HFFc6 (cell line): ENCODE data around the gene RHEB. TPM values are rescaled to one million over a fixed set of nuclear protein-coding genes. Genes with fewer than 3 reads are reported as not detected.

ENCODE experiments used
- DNase-seq: peaks from one replicate; pipeline ENCODE4 v3.0.0-alpha.2; 2018
- H3K27ac Mint-ChIP-seq: 2 replicates; pipeline ENCODE4 v1.8.0; 2020; ENCODE audit warnings: mild to moderate bottlenecking, mixed read lengths
- H3K27me3 Mint-ChIP-seq: 2 replicates; pipeline ENCODE4 v1.8.0; 2021; ENCODE audit warnings: mild to moderate bottlenecking, moderate library complexity, mixed read lengths; ENCODE audit not compliant: insufficient read depth
- H3K36me3 Mint-ChIP-seq: 2 replicates; pipeline ENCODE4 v1.8.0; 2021; ENCODE audit warnings: low read depth, mixed read lengths
- H3K4me1 Mint-ChIP-seq: 2 replicates; pipeline ENCODE4 v1.8.0; 2020; ENCODE audit warnings: low read depth, mixed read lengths
- H3K4me3 Mint-ChIP-seq: 2 replicates; pipeline ENCODE4 v1.8.0; 2020; ENCODE audit warnings: mild to moderate bottlenecking, moderate library complexity, mixed read lengths
- H3K9me3 Mint-ChIP-seq: 2 replicates; pipeline ENCODE4 v1.8.0; 2020; ENCODE audit warnings: mild to moderate bottlenecking, mixed read lengths
- CTCF ChIP-seq: fragments of 200-600 bp; sonication (generic); IDR thresholded peaks from 2 replicates; pipeline ENCODE4 v1.5.0; 2021; ENCODE audit warnings: antibody characterized with exemption, mild to moderate bottlenecking
- total RNA-seq, 6 experiments: library from RNA; stranded (reverse); fragmentation: NEBNext Ultra II Directional; extraction: Animal tissue kit (Norgen Biotek cat#: 25700); gene quantifications; 2 replicates in 1 of 6; 3 replicates in 5 of 6; pipeline ENCODE4 v1.2.3, GENCODE V29; 2021

RHEB gene
- total RNA-seq, 6 experiments from 2014 or later, result 104 to 122 (median 118) TPM

DNA sequence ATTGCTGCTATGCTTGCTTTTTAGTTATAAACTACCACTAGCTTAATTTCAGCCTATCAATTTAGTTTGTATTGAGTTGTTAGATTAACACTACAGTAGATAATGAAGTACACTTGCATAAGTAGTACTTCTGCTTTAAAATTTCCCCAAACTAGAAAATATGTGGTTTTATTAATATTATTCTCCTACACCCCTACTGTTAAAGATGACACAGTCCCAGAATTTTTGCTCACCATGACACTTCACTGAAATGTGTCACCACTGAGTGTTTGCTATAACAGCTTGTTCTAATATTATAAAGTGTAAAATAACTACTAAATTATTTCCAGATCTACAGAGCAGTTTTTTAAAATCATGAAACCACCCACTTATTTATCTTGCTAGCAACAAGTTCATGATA, 31.6 kb downstream of the RHEB start:
- Mint-ChIP-seq H3K4me1 (peaks cover 75% of the 10 kb centered on the region), H3K9me3 (no peaks in the 10 kb centered on the region), H3K4me3 (no peak overlapping the region), H3K27me3 (peaks cover 1% of the 10 kb centered on the region; the same call in 1 of the 2 replicates), H3K27ac (no peak overlapping the region), H3K36me3 (peaks cover 56% of the 10 kb centered on the region)
- no peak for DNase-seq
- TF ChIP-seq CTCF, result no peak

GRCh38 chr7:151487228-151487627, 32.5 kb downstream of the RHEB start:
- no peaks in the 10 kb centered on the region for H3K9me3 Mint-ChIP-seq
- peaks cover 62% of the 10 kb centered on the region for H3K36me3 Mint-ChIP-seq
- no peak for TF ChIP-seq CTCF
- H3K27ac Mint-ChIP-seq, result peak overlapping the region; percentile 57; the same call in 1 of the 2 replicates
- H3K4me3 Mint-ChIP-seq, result no peak overlapping the region
- H3K4me1 Mint-ChIP-seq, result peaks cover 78% of the 10 kb centered on the region
- DNase-seq, result no peak
- no peaks in the 10 kb centered on the region; the same call in 1 of the 2 replicates for H3K27me3 Mint-ChIP-seq

- no peak for TF ChIP-seq CTCF
- no peak overlapping the region for H3K4me3 Mint-ChIP-seq
- H3K4me1 Mint-ChIP-seq, result peaks cover 81% of the 10 kb centered on the region
- no peaks in the 10 kb centered on the region for H3K9me3 Mint-ChIP-seq
- H3K27me3 Mint-ChIP-seq, result no peaks in the 10 kb centered on the region; the same call in 1 of the 2 replicates
- peaks cover 72% of the 10 kb centered on the region for H3K36me3 Mint-ChIP-seq
- DNase-seq, result no peak
- peak overlapping the region; percentile 57 for H3K27ac Mint-ChIP-seq
Observed at GRCh38 chr7:151486074-151486473, 33.6 kb downstream of the RHEB start.

- peaks cover 67% of the 10 kb centered on the region for H3K36me3 Mint-ChIP-seq
- no peaks in the 10 kb centered on the region for H3K9me3 Mint-ChIP-seq
- TF ChIP-seq CTCF, result no peak
- DNase-seq, result peak; percentile 75
- H3K4me3 Mint-ChIP-seq, result peak overlapping the region; percentile 68
- H3K4me1 Mint-ChIP-seq, result peaks cover 73% of the 10 kb centered on the region
- no peaks in the 10 kb centered on the region; the same call in 1 of the 2 replicates for H3K27me3 Mint-ChIP-seq
- H3K27ac Mint-ChIP-seq, result peak overlapping the region; percentile 89
Observed at GRCh38 chr7:151484971-151485707, 34.6 kb downstream of the RHEB start.

GRCh38 chr7:151483711-151483983, 36.0 kb downstream of the RHEB start:
- TF ChIP-seq CTCF, result no peak
- Mint-ChIP-seq H3K4me1 (peaks cover 63% of the 10 kb centered on the region), H3K27me3 (peaks cover 2% of the 10 kb centered on the region), H3K4me3 (no peak overlapping the region), H3K27ac (peak overlapping the region; percentile 19), H3K9me3 (no peaks in the 10 kb centered on the region), H3K36me3 (peaks cover 61% of the 10 kb centered on the region)
- no peak for DNase-seq
